ENCODE measurements around the gene SFSWAP. TPM values are rescaled to one million over a fixed set of nuclear protein-coding genes. Genes with fewer than 3 reads are reported as not detected.

The SFSWAP gene
- total RNA-seq, 1 donor from 2014 or later, result 24.3 TPM

Other genes starting within 250 kb of the SFSWAP start
- gene MMP17, start 117.3 kb downstream of the SFSWAP start, total RNA-seq, result 0.69 and 3.6 TPM in 2 replicates
- gene ULK1, start 183.5 kb downstream of the SFSWAP start, total RNA-seq, result 8.2 and 11.8 TPM in 2 replicates
- gene PUS1, start 218.2 kb downstream of the SFSWAP start, total RNA-seq, result 17.1 and 44.1 TPM in 2 replicates
- gene EP400, start 238.9 kb downstream of the SFSWAP start, total RNA-seq, result 9.5 and 11.9 TPM in 2 replicates

Data from epithelial cell of proximal tubule (primary cell).